Cardiac muscle cell (in vitro differentiated cells and primary cell): Measurements from ENCODE around the gene VBP1. TPM values are rescaled to one million over a fixed set of nuclear protein-coding genes. Genes with fewer than 3 reads are reported as not detected.
"Not testable (repeated sequence)": the region's sequence is repeated elsewhere in the genome, so short reads cannot be mapped to it uniquely, and the experiment has no call there.

Experiments
- DNase-seq, 2 donors: peaks; one replicate each; pipeline versions ENCODE4 v3.0.0 to v3.0.0-alpha.2; 2010 to 2017; ENCODE audit warnings: low read depth in 1 of 2, low spot score in 1 of 2
- H3K27ac ChIP-seq: fragments of 200-600 bp; sonication (generic); 2 replicates; pipeline ENCODE4 v1.5.1; 2016
- H3K27me3 ChIP-seq: fragments of 200-600 bp; sonication (generic); 2 replicates; pipeline ENCODE4 v1.6.0; 2016; ENCODE audit warnings: control low read depth
- H3K36me3 ChIP-seq: fragments of 200-600 bp; sonication (generic); 2 replicates; pipeline ENCODE4 v1.5.1; 2016; ENCODE audit warnings: control low read depth
- H3K4me1 ChIP-seq: fragments of 200-600 bp; sonication (generic); 2 replicates; pipeline ENCODE4 v1.8.1; 2017; ENCODE audit warnings: low read depth, mild to moderate bottlenecking, mixed run types
- H3K4me3 ChIP-seq: fragments of 200-600 bp; sonication (generic); 2 replicates; pipeline ENCODE4 v1.5.1; 2016; ENCODE audit warnings: mild to moderate bottlenecking
- H3K9me3 ChIP-seq: fragments of 200-600 bp; sonication (generic); 2 replicates; pipeline ENCODE4 v1.5.1; 2017; ENCODE audit warnings: low read depth, mild to moderate bottlenecking, control low read depth
- polyA plus RNA-seq: library from polyadenylated mRNA; unstranded; fragments of >200 nt; fragmentation: Nextera tagmentation; extraction: Ambion mirVana; gene quantifications from 2 replicates; pipeline ENCODE4 v1.2.1, GENCODE V29; 2016
- total RNA-seq: library from RNA; depleted of rRNA; stranded (reverse); fragments of >200 nt; gene quantifications from 2 replicates; pipeline ENCODE4 v1.2.3, GENCODE V29; 2016
- TF ChIP-seq, protein P1 (sequence below): IDR thresholded peaks from 2 replicates; pipeline ENCODE4 v1.5.1; 2012; ENCODE audit warnings: low read depth, mild to moderate bottlenecking, low read length

The VBP1 gene
- total and polyA plus RNA-seq, 2 experiments from 2014 or later, result 42.8 to 116 TPM

DNA sequence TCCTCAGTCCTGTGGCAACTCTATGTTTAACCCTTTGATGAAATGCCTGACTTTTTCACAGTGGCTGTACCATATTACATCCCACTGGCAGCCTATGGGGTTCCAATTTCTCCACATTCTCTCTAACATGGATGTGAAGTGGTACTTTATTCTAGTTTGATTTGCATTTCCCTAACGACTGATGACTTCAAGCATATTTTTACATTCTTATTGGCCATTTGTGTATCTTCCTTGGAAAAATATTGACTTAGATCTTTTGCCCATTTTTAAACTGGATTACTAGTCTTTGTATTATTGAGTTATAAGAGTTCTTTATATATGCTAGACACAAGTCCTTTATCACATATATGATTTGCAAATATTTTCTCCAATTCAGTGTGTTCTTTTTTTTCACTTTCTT is 50.2 kb downstream of the VBP1 start:
- H3K4me1 ChIP-seq, result no peaks in the 10 kb centered on the region
- no peak for DNase-seq
- H3K27me3 ChIP-seq, result no peaks in the 10 kb centered on the region
- H3K9me3 ChIP-seq, result peaks cover 1% of the 10 kb centered on the region
- no peaks in the 10 kb centered on the region for H3K36me3 ChIP-seq
- TF ChIP-seq, protein P1, sequence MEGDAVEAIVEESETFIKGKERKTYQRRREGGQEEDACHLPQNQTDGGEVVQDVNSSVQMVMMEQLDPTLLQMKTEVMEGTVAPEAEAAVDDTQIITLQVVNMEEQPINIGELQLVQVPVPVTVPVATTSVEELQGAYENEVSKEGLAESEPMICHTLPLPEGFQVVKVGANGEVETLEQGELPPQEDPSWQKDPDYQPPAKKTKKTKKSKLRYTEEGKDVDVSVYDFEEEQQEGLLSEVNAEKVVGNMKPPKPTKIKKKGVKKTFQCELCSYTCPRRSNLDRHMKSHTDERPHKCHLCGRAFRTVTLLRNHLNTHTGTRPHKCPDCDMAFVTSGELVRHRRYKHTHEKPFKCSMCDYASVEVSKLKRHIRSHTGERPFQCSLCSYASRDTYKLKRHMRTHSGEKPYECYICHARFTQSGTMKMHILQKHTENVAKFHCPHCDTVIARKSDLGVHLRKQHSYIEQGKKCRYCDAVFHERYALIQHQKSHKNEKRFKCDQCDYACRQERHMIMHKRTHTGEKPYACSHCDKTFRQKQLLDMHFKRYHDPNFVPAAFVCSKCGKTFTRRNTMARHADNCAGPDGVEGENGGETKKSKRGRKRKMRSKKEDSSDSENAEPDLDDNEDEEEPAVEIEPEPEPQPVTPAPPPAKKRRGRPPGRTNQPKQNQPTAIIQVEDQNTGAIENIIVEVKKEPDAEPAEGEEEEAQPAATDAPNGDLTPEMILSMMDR, result no peak
- H3K27ac ChIP-seq, result no peak overlapping the region
- no peak overlapping the region for H3K4me3 ChIP-seq

DNA sequence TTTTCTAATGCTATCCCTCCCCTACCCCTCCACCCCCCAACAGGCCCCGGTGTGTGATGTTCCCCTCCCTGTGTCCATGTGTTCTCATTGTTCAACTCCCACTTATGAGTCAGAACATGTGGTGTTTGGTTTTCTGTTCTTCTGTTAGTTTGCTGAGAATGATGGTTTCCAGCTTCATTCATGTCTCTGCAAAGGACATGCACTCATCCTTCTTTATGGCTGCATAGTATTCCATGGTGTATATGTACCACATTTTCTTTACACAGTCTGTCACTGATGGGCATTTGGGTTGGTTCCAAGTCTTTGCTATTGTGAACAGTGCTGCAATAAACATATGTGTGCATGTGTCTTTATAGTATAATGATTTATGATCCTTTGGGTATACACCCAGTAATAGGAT is 51.7 kb downstream of the VBP1 start:
- not testable (repeated sequence) for H3K4me3 ChIP-seq, DNase-seq, H3K27me3 ChIP-seq, H3K36me3 ChIP-seq, H3K9me3 ChIP-seq, H3K4me1 ChIP-seq, H3K27ac ChIP-seq

DNA sequence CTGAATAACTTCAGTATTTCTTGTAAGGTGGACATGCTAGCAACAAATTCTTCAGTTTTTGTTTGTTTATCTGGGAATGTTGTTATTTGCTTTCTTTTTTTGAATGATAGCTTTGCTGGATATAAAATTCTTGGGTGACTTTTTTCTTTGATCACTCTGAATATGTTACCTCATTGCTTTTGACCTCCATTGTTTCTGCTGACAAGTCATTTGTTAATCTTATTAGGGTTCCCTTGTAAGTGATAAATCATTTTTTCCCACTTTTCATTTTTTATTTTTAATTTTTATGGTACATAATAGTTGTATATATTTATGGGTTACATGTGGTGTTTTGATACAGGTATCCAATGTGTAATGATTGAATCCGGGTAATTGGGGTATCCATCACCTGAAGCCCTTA is 54.7 kb downstream of the VBP1 start:
- peaks cover 2% of the 10 kb centered on the region for H3K9me3 ChIP-seq
- DNase-seq, result no peak
- no peaks in the 10 kb centered on the region for H3K36me3 ChIP-seq
- no peaks in the 10 kb centered on the region for H3K27me3 ChIP-seq
- no peak overlapping the region for H3K4me3 ChIP-seq
- no peaks in the 10 kb centered on the region for H3K4me1 ChIP-seq
- H3K27ac ChIP-seq, result no peak overlapping the region
- TF ChIP-seq, protein P1, result no peak

DNA sequence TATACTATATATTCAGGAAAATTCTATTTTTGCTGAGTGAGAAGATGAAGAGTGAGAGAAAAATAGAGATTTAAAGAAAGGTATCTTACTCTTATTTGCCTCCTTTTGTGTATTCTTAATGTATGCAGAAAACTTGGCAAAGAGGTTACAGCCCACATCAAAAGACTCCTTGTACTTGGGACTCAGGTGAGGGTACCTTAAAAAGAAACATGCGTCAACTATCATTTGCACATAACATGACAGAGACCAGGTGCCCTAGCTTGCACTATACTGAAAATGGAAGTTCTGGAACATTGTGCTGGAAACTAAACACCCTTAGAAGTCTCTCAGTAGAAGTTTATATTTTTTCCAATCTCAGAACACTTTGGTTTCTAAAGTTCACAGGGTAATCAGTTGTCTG is 63.6 kb downstream of the VBP1 start:
- Histone ChIP-seq H3K4me3 (no peak overlapping the region), H3K36me3 (no peaks in the 10 kb centered on the region), H3K27me3 (no peaks in the 10 kb centered on the region), H3K9me3 (no peaks in the 10 kb centered on the region), H3K4me1 (no peaks in the 10 kb centered on the region), H3K27ac (no peak overlapping the region)
- TF ChIP-seq, protein P1, result no peak
- no peak for DNase-seq

Other genes starting within 250 kb of the VBP1 start
- gene F8, start 193.7 kb upstream of the VBP1 start, total RNA-seq, result 7.5 and 10.0 TPM in 2 replicates
- 3.2 and 4.5 TPM in 2 replicates for gene F8, start 193.7 kb upstream of the VBP1 start, polyA plus RNA-seq
- gene FUNDC2, start 189.6 kb upstream of the VBP1 start, total RNA-seq, result 51.0 and 62.6 TPM in 2 replicates
- 119 and 126 TPM in 2 replicates for gene FUNDC2, start 189.6 kb upstream of the VBP1 start, polyA plus RNA-seq
- 23.3 and 48.7 TPM in 2 replicates for gene CMC4, start 145.3 kb upstream of the VBP1 start, total RNA-seq
- 25.6 and 32.0 TPM in 2 replicates for gene CMC4, start 145.3 kb upstream of the VBP1 start, polyA plus RNA-seq
- gene MTCP1, start 145.3 kb upstream of the VBP1 start, total RNA-seq, result 1.7 and 2.3 TPM in 2 replicates
- gene MTCP1, start 145.3 kb upstream of the VBP1 start, polyA plus RNA-seq, result 32.4 and 42.2 TPM in 2 replicates
- gene BRCC3, start 145.0 kb upstream of the VBP1 start, total RNA-seq, result 6.0 and 7.6 TPM in 2 replicates
- 24.7 and 28.0 TPM in 2 replicates for gene BRCC3, start 145.0 kb upstream of the VBP1 start, polyA plus RNA-seq
- gene RAB39B, start 48.0 kb downstream of the VBP1 start, total RNA-seq, result 1.7 and 2.1 TPM in 2 replicates
- gene RAB39B, start 48.0 kb downstream of the VBP1 start, polyA plus RNA-seq, result 3.0 and 4.2 TPM in 2 replicates
- 0.06 TPM in 1 of 2 replicates, not detected in the other for gene CLIC2, start 118.2 kb downstream of the VBP1 start, total RNA-seq
- gene CLIC2, start 118.2 kb downstream of the VBP1 start, polyA plus RNA-seq, result 2.4 TPM in 1 of 2 replicates, not detected in the other
- gene F8A2, start 165.6 kb downstream of the VBP1 start, total RNA-seq, result not detected in 2 replicates
- not detected in 2 replicates for gene F8A2, start 165.6 kb downstream of the VBP1 start, polyA plus RNA-seq
- gene F8A3, start 242.2 kb downstream of the VBP1 start, total RNA-seq, result 0.63 TPM in 1 of 2 replicates, not detected in the other
- gene F8A3, start 242.2 kb downstream of the VBP1 start, polyA plus RNA-seq, result 0.27 and 0.52 TPM in 2 replicates